Keratinocyte (primary cell): ENCODE measurements around the gene FRAS1.

Experiments used
- EZH2 ChIP-seq: IDR thresholded peaks from one replicate; pipeline ENCODE4 v1.6.1; 2012; ENCODE audit warnings: inconsistent platforms, mild to moderate bottlenecking, low read length, moderate library complexity
- TF ChIP-seq, protein P1 (sequence below), 3 experiments: IDR thresholded peaks in 1 of 3; conservative IDR thresholded peaks in 1 of 3; optimal IDR thresholded peaks in 1 of 3; 2 replicates in 2 of 3; 3 replicates in 1 of 3; pipeline versions ENCODE3 to v1.5.1; 2011; ENCODE audit warnings: low read length in 3 of 3, mild to moderate bottlenecking in 3 of 3, moderate library complexity in 2 of 3, control low read depth in 1 of 3, inconsistent platforms in 1 of 3; ENCODE audit not compliant: insufficient read depth in 2 of 3; ENCODE audit errors: extremely low read depth in 1 of 3

GRCh38 chr4:78061939-78062570 lies 4.9 kb downstream of the FRAS1 start:
- TF ChIP-seq, protein P1, sequence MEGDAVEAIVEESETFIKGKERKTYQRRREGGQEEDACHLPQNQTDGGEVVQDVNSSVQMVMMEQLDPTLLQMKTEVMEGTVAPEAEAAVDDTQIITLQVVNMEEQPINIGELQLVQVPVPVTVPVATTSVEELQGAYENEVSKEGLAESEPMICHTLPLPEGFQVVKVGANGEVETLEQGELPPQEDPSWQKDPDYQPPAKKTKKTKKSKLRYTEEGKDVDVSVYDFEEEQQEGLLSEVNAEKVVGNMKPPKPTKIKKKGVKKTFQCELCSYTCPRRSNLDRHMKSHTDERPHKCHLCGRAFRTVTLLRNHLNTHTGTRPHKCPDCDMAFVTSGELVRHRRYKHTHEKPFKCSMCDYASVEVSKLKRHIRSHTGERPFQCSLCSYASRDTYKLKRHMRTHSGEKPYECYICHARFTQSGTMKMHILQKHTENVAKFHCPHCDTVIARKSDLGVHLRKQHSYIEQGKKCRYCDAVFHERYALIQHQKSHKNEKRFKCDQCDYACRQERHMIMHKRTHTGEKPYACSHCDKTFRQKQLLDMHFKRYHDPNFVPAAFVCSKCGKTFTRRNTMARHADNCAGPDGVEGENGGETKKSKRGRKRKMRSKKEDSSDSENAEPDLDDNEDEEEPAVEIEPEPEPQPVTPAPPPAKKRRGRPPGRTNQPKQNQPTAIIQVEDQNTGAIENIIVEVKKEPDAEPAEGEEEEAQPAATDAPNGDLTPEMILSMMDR (optimal IDR thresholded peaks at IDR 0.05 in 1 of 3, IDR thresholded peaks at IDR 0.05 in 1 of 3, conservative IDR thresholded peaks at IDR 0.05 in 1 of 3; ENCODE audit: extremely low read depth in 1 of 3, insufficient read depth in 2 of 3, low read length in 3 of 3): no peak
- TF ChIP-seq EZH2: no peak
